AML-193 (cell line): ENCODE data around the gene GJA5.
A peak's percentile ranks its signal among the peaks of the same experiment; 100 is the strongest.

Experiments used
- DNase-seq, 2 experiments: peaks; one replicate each; lab custom pipeline; 2025; lab: John Stamatoyannopoulos, UW

Gene GJA5

GRCh38 chr1:147729315-147729714 is 31.1 kb downstream of the GJA5 start:
- no peak for DNase-seq

GRCh38 chr1:147726168-147726567 is 34.2 kb downstream of the GJA5 start:
- no peak for DNase-seq

GRCh38 chr1:147725685-147726084 is 34.7 kb downstream of the GJA5 start:
- DNase-seq, result no peak

- DNase-seq, result no peak
These were observed 36.6 kb downstream of the GJA5 start for GRCh38 chr1:147723691-147724323.

- no peak for DNase-seq
These were observed 38.3 kb downstream of the GJA5 start for GRCh38 chr1:147722124-147722523.

- peak in 1 of 2 experiments; percentile 34 for DNase-seq
These were observed 38.7 kb downstream of the GJA5 start for GRCh38 chr1:147721716-147722115.

- no peak for DNase-seq
These were observed 39.8 kb downstream of the GJA5 start for GRCh38 chr1:147720557-147720956.

- no peak for DNase-seq
These were observed 40.6 kb downstream of the GJA5 start for GRCh38 chr1:147719711-147720225.

- no peak for DNase-seq
These were observed 41.2 kb downstream of the GJA5 start for GRCh38 chr1:147719029-147719698.

- no peak for DNase-seq
These were observed 42.7 kb downstream of the GJA5 start for GRCh38 chr1:147717706-147718097.

GRCh38 chr1:147717051-147717705 is 43.2 kb downstream of the GJA5 start:
- no peak for DNase-seq

GRCh38 chr1:147712605-147713004 is 47.8 kb downstream of the GJA5 start:
- no peak for DNase-seq
